HK-2 (cell line): ENCODE results near the gene UBASH3B.
"Not testable (repeated sequence)": the region's sequence is repeated elsewhere in the genome, so short reads cannot be mapped to it uniquely, and the experiment has no call there.

Experiments
- DNase-seq: peaks from one replicate; pipeline ENCODE4 v3.0.0-alpha.2; 2018; ENCODE audit not compliant: unreplicated experiment

The UBASH3B gene

GRCh38 chr11:122813176-122813893 lies 157.8 kb downstream of the UBASH3B start:
- DNase-seq: no peak

GRCh38 chr11:122813894-122814270 lies 158.4 kb downstream of the UBASH3B start:
- DNase-seq: no peak

GRCh38 chr11:122814401-122814800 lies 158.9 kb downstream of the UBASH3B start:
- no peak for DNase-seq

- no peak for DNase-seq
These were observed 160.4 kb downstream of the UBASH3B start for GRCh38 chr11:122815900-122816299.

GRCh38 chr11:122816761-122817520 lies 161.4 kb downstream of the UBASH3B start:
- DNase-seq: no peak

- DNase-seq: no peak
These were observed 164.6 kb downstream of the UBASH3B start for GRCh38 chr11:122820158-122820557.

GRCh38 chr11:122821169-122821568 lies 165.6 kb downstream of the UBASH3B start:
- DNase-seq: no peak

GRCh38 chr11:122822241-122822640 lies 166.7 kb downstream of the UBASH3B start:
- no peak for DNase-seq

- no peak for DNase-seq
These were observed 168.0 kb downstream of the UBASH3B start for GRCh38 chr11:122823564-122823963.

- not testable (repeated sequence) for DNase-seq
These were observed 173.8 kb downstream of the UBASH3B start for GRCh38 chr11:122829371-122829770.

GRCh38 chr11:122832297-122832696 lies 176.8 kb downstream of the UBASH3B start:
- DNase-seq: not testable (repeated sequence)

- no peak for DNase-seq
These were observed 177.4 kb downstream of the UBASH3B start for GRCh38 chr11:122832721-122833470.

- no peak for DNase-seq
These were observed 178.4 kb downstream of the UBASH3B start for GRCh38 chr11:122833846-122834464.

- DNase-seq: no peak
These were observed 181.4 kb downstream of the UBASH3B start for GRCh38 chr11:122836916-122837315.

- DNase-seq: no peak
These were observed 182.2 kb downstream of the UBASH3B start for GRCh38 chr11:122837528-122838346.

- DNase-seq: no peak
These were observed 188.0 kb downstream of the UBASH3B start for GRCh38 chr11:122843281-122844141.

GRCh38 chr11:122847466-122847865 lies 191.9 kb downstream of the UBASH3B start:
- no peak for DNase-seq

- DNase-seq: no peak
These were observed 192.7 kb downstream of the UBASH3B start for GRCh38 chr11:122848186-122848585.

- DNase-seq: peak; percentile 46
These were observed 194.6 kb downstream of the UBASH3B start for GRCh38 chr11:122850076-122850631.
